ENCODE results near the gene GPR142.

Gene GPR142

DNA sequence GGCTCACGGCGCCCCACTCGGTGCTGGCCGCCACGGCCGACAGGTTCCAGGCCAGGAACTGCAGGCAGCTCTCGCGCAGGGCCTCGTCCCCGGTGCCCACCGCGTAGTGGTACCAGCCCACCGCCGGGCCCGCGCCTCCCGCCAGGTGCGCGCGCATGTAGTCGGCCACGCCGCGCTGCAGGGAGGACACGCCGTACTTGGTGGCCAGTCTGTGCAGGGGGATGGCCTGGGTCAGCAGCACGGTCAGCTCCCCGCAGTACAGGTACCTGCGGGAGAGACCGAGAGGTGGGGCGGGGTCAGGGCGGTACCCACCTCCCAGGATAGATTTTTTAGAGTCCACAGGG, 9.9 kb upstream of the GPR142 start:
- no peak for ATAC-seq
- TF ChIP-seq ZNF8 (CRISPR knock-in tag; IDR thresholded peaks at IDR 0.05) = no peak

DNA sequence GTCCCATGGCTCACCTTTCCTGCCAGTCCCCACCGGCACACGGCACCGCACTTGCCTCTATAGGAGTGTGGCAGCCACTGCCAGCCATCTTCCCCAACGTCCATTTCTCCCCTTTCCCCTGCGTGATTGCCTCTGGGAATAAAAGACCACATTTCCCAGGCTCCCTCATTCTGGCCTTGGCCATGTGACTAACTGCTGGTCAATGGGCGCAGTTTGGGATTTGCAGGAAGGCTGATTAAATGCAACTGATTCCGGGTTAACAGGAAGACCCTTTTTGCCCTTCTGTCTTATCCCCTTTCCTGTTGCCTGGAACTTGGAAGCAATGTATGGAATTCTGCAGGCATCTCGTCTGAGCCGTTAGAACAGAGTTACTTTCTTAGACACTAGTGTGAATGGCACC, 8.6 kb upstream of the GPR142 start:
- no peak for ATAC-seq
- TF ChIP-seq SNAI2 (CRISPR knock-in tag; IDR thresholded peaks at IDR 0.05) = no peak
- no peak for TF ChIP-seq GLIS3 (CRISPR knock-in tag; IDR thresholded peaks at IDR 0.05)
- no peak for TF ChIP-seq CSDC2 (CRISPR knock-in tag; IDR thresholded peaks at IDR 0.05)
- no peak for TF ChIP-seq ZC3H10 (CRISPR knock-in tag; IDR thresholded peaks at IDR 0.05)
- TF ChIP-seq, protein P1, sequence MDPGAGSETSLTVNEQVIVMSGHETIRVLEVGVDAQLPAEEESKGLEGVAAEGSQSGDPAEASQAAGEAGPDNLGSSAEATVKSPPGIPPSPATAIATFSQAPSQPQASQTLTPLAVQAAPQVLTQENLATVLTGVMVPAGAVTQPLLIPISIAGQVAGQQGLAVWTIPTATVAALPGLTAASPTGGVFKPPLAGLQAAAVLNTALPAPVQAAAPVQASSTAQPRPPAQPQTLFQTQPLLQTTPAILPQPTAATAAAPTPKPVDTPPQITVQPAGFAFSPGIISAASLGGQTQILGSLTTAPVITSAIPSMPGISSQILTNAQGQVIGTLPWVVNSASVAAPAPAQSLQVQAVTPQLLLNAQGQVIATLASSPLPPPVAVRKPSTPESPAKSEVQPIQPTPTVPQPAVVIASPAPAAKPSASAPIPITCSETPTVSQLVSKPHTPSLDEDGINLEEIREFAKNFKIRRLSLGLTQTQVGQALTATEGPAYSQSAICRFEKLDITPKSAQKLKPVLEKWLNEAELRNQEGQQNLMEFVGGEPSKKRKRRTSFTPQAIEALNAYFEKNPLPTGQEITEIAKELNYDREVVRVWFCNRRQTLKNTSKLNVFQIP (CRISPR knock-in tag; IDR thresholded peaks at IDR 0.05; ENCODE audit: borderline replicate concordance, low read depth) = no peak
- no peak for TF ChIP-seq TCF4 (CRISPR knock-in tag; IDR thresholded peaks at IDR 0.05; ENCODE audit: borderline replicate concordance)
- no peak for TF ChIP-seq RARB (CRISPR knock-in tag; IDR thresholded peaks at IDR 0.05)
- no peak for TF ChIP-seq BACH2 (CRISPR knock-in tag; IDR thresholded peaks at IDR 0.05; ENCODE audit: borderline replicate concordance)
- TF ChIP-seq ESRRG (CRISPR knock-in tag; IDR thresholded peaks at IDR 0.05) = no peak
- TF ChIP-seq ZFP30 (CRISPR knock-in tag; IDR thresholded peaks at IDR 0.05) = no peak
- no peak for TF ChIP-seq ZFP3 (CRISPR knock-in tag; IDR thresholded peaks at IDR 0.05)
- TF ChIP-seq, protein P2, sequence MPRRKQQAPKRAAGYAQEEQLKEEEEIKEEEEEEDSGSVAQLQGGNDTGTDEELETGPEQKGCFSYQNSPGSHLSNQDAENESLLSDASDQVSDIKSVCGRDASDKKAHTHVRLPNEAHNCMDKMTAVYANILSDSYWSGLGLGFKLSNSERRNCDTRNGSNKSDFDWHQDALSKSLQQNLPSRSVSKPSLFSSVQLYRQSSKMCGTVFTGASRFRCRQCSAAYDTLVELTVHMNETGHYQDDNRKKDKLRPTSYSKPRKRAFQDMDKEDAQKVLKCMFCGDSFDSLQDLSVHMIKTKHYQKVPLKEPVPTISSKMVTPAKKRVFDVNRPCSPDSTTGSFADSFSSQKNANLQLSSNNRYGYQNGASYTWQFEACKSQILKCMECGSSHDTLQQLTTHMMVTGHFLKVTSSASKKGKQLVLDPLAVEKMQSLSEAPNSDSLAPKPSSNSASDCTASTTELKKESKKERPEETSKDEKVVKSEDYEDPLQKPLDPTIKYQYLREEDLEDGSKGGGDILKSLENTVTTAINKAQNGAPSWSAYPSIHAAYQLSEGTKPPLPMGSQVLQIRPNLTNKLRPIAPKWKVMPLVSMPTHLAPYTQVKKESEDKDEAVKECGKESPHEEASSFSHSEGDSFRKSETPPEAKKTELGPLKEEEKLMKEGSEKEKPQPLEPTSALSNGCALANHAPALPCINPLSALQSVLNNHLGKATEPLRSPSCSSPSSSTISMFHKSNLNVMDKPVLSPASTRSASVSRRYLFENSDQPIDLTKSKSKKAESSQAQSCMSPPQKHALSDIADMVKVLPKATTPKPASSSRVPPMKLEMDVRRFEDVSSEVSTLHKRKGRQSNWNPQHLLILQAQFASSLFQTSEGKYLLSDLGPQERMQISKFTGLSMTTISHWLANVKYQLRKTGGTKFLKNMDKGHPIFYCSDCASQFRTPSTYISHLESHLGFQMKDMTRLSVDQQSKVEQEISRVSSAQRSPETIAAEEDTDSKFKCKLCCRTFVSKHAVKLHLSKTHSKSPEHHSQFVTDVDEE (CRISPR knock-in tag; IDR thresholded peaks at IDR 0.05) = no peak
- no peak for TF ChIP-seq ISL1 (CRISPR knock-in tag; IDR thresholded peaks at IDR 0.05)
- TF ChIP-seq ZNF8 (CRISPR knock-in tag; IDR thresholded peaks at IDR 0.05) = no peak
- TF ChIP-seq ZNF565 (CRISPR knock-in tag; conservative IDR thresholded peaks at IDR 0.05; ENCODE audit: low read depth) = no peak

DNA sequence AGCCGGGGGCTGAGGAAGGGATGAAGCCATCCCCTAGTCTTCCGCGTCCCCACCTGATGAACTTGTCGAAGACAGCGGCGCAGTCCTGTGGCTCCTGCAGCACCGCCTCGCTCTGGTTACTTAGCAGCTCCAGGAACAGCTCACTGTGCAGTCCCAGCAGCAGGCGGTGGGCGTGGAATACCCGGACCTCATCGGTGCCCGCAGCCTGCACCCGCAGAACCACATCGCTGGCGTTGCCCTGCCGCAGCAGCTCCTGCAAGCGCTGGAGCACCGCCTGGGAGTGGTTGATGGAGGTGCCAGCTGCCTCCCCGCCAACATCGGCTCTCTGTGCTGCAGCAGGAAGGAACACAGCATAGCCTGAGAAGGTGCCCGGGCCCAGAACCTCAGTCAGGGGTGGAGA, 7.4 kb upstream of the GPR142 start:
- no peak for TF ChIP-seq TCF4 (CRISPR knock-in tag; IDR thresholded peaks at IDR 0.05; ENCODE audit: borderline replicate concordance)
- no peak for TF ChIP-seq SNAI2 (CRISPR knock-in tag; IDR thresholded peaks at IDR 0.05)
- TF ChIP-seq GLIS3 (CRISPR knock-in tag; IDR thresholded peaks at IDR 0.05) = no peak
- TF ChIP-seq ZFP3 (CRISPR knock-in tag; IDR thresholded peaks at IDR 0.05) = no peak
- TF ChIP-seq, protein P3, sequence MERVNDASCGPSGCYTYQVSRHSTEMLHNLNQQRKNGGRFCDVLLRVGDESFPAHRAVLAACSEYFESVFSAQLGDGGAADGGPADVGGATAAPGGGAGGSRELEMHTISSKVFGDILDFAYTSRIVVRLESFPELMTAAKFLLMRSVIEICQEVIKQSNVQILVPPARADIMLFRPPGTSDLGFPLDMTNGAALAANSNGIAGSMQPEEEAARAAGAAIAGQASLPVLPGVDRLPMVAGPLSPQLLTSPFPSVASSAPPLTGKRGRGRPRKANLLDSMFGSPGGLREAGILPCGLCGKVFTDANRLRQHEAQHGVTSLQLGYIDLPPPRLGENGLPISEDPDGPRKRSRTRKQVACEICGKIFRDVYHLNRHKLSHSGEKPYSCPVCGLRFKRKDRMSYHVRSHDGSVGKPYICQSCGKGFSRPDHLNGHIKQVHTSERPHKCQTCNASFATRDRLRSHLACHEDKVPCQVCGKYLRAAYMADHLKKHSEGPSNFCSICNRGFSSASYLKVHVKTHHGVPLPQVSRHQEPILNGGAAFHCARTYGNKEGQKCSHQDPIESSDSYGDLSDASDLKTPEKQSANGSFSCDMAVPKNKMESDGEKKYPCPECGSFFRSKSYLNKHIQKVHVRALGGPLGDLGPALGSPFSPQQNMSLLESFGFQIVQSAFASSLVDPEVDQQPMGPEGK (CRISPR knock-in tag; IDR thresholded peaks at IDR 0.05; ENCODE audit: borderline replicate concordance) = no peak
- TF ChIP-seq ZNF8 (CRISPR knock-in tag; IDR thresholded peaks at IDR 0.05) = no peak
- TF ChIP-seq, protein P2 (CRISPR knock-in tag; IDR thresholded peaks at IDR 0.05) = no peak
- TF ChIP-seq ZC3H10 (CRISPR knock-in tag; IDR thresholded peaks at IDR 0.05) = no peak
- TF ChIP-seq, protein P4, sequence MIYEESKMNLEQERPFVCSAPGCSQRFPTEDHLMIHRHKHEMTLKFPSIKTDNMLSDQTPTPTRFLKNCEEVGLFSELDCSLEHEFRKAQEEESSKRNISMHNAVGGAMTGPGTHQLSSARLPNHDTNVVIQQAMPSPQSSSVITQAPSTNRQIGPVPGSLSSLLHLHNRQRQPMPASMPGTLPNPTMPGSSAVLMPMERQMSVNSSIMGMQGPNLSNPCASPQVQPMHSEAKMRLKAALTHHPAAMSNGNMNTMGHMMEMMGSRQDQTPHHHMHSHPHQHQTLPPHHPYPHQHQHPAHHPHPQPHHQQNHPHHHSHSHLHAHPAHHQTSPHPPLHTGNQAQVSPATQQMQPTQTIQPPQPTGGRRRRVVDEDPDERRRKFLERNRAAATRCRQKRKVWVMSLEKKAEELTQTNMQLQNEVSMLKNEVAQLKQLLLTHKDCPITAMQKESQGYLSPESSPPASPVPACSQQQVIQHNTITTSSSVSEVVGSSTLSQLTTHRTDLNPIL (CRISPR knock-in tag; IDR thresholded peaks at IDR 0.05; ENCODE audit: low read depth) = no peak
- no peak for TF ChIP-seq ZNF70 (CRISPR knock-in tag; IDR thresholded peaks at IDR 0.05)
- TF ChIP-seq, protein P1 (CRISPR knock-in tag; IDR thresholded peaks at IDR 0.05; ENCODE audit: borderline replicate concordance, low read depth) = no peak
- no peak for ATAC-seq
